Measurements from ENCODE around the gene MATCAP1. TPM values are rescaled to one million over a fixed set of nuclear protein-coding genes. Genes with fewer than 3 reads are reported as not detected.
A peak's percentile ranks its signal among the peaks of the same experiment; 100 is the strongest.

MATCAP1 gene
- total and polyA plus RNA-seq, 2 of the 13 experiments (the other 11 are each of a cell fraction or from before 2014, with no cell fraction given) = 11.2 to 24.5 TPM

DNA sequence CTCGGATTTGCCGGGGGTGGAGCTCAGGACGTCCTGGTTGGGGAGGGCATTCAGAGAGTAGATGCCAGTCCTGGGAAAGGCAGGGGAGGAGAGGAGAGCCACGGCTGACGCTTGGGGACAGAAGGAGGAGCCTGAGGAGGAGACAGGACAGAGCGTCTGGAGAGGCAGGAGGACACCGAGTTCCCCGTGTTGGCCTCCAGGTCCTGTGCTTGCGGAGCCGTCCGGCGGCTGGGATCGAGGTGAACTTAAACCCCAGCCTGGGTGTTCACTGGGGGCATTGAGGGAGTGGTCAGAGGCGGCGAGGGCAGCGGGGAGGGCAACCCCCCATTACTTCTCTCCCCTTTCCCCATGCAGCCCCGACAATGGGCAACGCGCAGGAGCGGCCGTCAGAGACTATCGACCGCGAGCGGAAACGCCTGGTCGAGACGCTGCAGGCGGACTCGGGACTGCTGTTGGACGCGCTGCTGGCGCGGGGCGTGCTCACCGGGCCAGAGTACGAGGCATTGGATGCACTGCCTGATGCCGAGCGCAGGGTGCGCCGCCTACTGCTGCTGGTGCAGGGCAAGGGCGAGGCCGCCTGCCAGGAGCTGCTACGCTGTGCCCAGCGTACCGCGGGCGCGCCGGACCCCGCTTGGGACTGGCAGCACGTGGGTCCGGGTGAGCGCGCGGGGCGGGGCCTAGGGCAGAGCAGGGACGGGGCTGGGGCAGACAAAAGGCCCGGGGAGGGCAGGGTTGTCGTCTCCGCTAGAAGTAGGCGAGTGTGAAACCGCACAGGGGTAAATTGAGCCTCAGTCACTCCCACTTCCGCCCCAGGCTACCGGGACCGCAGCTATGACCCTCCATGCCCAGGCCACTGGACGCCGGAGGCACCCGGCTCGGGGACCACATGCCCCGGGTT, 9.7 kb downstream of the MATCAP1 start:
- no peak overlapping the region for H3K27ac ChIP-seq (ENCODE audit: extremely low read length, insufficient read depth, low read length)
- BruUV-seq (replicated peaks) = no TSS peak
- no peaks in the 10 kb centered on the region for H3K9me3 ChIP-seq (ENCODE audit: low read length)
- no peaks in the 10 kb centered on the region; the same call in 1 of the 2 replicates for H4K20me1 ChIP-seq (ENCODE audit: insufficient read depth, low read length)
- peak overlapping the region; percentile 99 for H3K4me2 ChIP-seq (ENCODE audit: low read depth, low read length)
- DNase-seq (ENCODE audit: low spot score) (peak; percentile 82), FAIRE-seq (peak; percentile 37), ATAC-seq (peak; percentile 82)
- CTCF ChIA-PET (ENCODE audit: low intra/inter-chr PET ratio, low total read pairs) = interaction anchor here (1.5 kb wide), 1 partner anchor 12 kb away, joined by 5 read pairs; no protein-coding TSS in a partner anchor
- WGBS (ENCODE audit: low lambda C conversion rate) = 15% methylated on average over 64 of the region's 71 CpGs
- H3K4me3 ChIP-seq (replicated peaks in 1 of 3; ENCODE audit: insufficient read depth in 1 of 3, low read depth in 2 of 3, low read length in 3 of 3) = peak overlapping the region; percentile 52 to 75 (median 59)
- no peaks in the 10 kb centered on the region for H3K79me2 ChIP-seq (ENCODE audit: insufficient read depth, low read length)
- POLR2A ChIA-PET = interaction anchor here (0.7 to 2.7 kb wide), 6 partner anchors 11 to 73 kb away, joined by 3 to 18 read pairs (median 4); partner anchors contain the start of genes B3GNT9, FHOD1 and MATCAP1
- intact Hi-C loops (cut with micrococcal nuclease; ENCODE audit: unreplicated experiment) (no loop called here), in situ Hi-C loops (cut with HindIII; ENCODE audit: extremely low pct_ligation_motif_present, low pct_unique_long_range_greater_than_20kb) (no loop called here)
- no peaks in the 10 kb centered on the region; a peak in 1 of 5 replicates for H3K36me3 ChIP-seq (replicated peaks in 1 of 2; ENCODE audit: control insufficient read depth in 1 of 2, insufficient read depth in 2 of 2, low read length in 2 of 2)
- peaks cover 63% of the 10 kb centered on the region for H3K4me1 ChIP-seq (ENCODE audit: insufficient read depth, low read length)
- H3K27me3 ChIP-seq (ENCODE audit: control insufficient read depth in 1 of 2, insufficient read depth in 2 of 2, low read length in 2 of 2) = peaks cover 0 to 2% of the 10 kb centered on the region in 2 experiments; a peak in 2 of 5 replicates
- no peak overlapping the region for H2AFZ ChIP-seq (ENCODE audit: low read length)
- peak overlapping the region; percentile 34 for H3K9ac ChIP-seq (ENCODE audit: insufficient read depth, low read depth, low read length)
- peak; percentile 77 for TF ChIP-seq AGO2 (optimal IDR thresholded peaks at IDR 0.05; ENCODE audit: low read depth, low read length)
- no peak for TF ChIP-seq PLRG1 (conservative IDR thresholded peaks at IDR 0.05)
- TF ChIP-seq ATF4 (CRISPR knock-in tag; IDR thresholded peaks at IDR 0.05) = peak in 1 of 2 experiments; percentile 69; a peak in 1 of 4 replicates
- peak; percentile 86 for TF ChIP-seq ZNF431 (CRISPR knock-in tag; IDR thresholded peaks at IDR 0.05; ENCODE audit: borderline replicate concordance, low read depth)
- TF ChIP-seq, protein P1, sequence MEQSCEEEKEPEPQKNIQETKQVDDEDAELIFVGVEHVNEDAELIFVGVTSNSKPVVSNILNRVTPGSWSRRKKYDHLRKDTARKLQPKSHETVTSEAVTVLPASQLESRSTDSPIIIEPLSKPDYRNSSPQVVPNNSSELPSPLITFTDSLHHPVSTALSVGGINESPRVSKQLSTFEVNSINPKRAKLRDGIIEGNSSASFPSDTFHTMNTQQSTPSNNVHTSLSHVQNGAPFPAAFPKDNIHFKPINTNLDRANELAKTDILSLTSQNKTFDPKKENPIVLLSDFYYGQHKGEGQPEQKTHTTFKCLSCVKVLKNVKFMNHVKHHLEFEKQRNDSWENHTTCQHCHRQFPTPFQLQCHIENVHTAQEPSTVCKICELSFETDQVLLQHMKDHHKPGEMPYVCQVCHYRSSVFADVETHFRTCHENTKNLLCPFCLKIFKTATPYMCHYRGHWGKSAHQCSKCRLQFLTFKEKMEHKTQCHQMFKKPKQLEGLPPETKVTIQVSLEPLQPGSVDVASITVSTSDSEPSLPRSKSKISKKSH (CRISPR knock-in tag; IDR thresholded peaks at IDR 0.05; ENCODE audit: borderline replicate concordance) = peak; percentile 97
- peak; percentile 89 for TF ChIP-seq ZNF777 (CRISPR knock-in tag; IDR thresholded peaks at IDR 0.05)
- TF ChIP-seq ZNF850 (CRISPR knock-in tag; conservative IDR thresholded peaks at IDR 0.05) = no peak
- TF ChIP-seq MBNL3 (CRISPR knock-in tag; conservative IDR thresholded peaks at IDR 0.05) = no peak
- peak; percentile 92; the same call in 1 of the 2 replicates for TF ChIP-seq FUBP1 (CRISPR knock-in tag; IDR thresholded peaks at IDR 0.05; ENCODE audit: borderline replicate concordance)
- no peak for TF ChIP-seq GLMP (CRISPR knock-in tag; IDR thresholded peaks at IDR 0.05; ENCODE audit: borderline replicate concordance)
- peak; percentile 65; the same call in 1 of the 2 replicates for TF ChIP-seq KLF13 (CRISPR knock-in tag; IDR thresholded peaks at IDR 0.05)
- no peak for TF ChIP-seq POLR2AphosphoS2 (IDR thresholded peaks at IDR 0.05; ENCODE audit: low read depth, low read length)
- peak; percentile 93; the same call in 1 of the 2 replicates for TF ChIP-seq HDAC2 (CRISPR knock-in tag; IDR thresholded peaks at IDR 0.05)
- TF ChIP-seq ZNF724P (CRISPR knock-in tag; IDR thresholded peaks at IDR 0.05; ENCODE audit: borderline replicate concordance) = peak; percentile 91
- TF ChIP-seq, protein P2, sequence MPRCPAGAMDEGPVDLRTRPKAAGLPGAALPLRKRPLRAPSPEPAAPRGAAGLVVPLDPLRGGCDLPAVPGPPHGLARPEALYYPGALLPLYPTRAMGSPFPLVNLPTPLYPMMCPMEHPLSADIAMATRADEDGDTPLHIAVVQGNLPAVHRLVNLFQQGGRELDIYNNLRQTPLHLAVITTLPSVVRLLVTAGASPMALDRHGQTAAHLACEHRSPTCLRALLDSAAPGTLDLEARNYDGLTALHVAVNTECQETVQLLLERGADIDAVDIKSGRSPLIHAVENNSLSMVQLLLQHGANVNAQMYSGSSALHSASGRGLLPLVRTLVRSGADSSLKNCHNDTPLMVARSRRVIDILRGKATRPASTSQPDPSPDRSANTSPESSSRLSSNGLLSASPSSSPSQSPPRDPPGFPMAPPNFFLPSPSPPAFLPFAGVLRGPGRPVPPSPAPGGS (CRISPR knock-in tag; IDR thresholded peaks at IDR 0.05) = peak; percentile 97

All from HepG2 (cell line).